Endothelial cell of umbilical vein (primary cell): ENCODE data around the gene WDR41.
"Not testable (repeated sequence)": the region's sequence is repeated elsewhere in the genome, so short reads cannot be mapped to it uniquely, and the experiment has no call there.

Experiments used
- CTCF ChIP-seq, 2 donors: IDR thresholded peaks; 1 replicate in 1 of 2; 2 replicates in 1 of 2; pipeline ENCODE4 v1.5.1; 2011; ENCODE audit warnings: low read length in 2 of 2, mild to moderate bottlenecking in 2 of 2, moderate library complexity in 2 of 2, control low read depth in 1 of 2, inconsistent platforms in 1 of 2, low read depth in 1 of 2; ENCODE audit not compliant: insufficient read depth in 1 of 2; ENCODE audit errors: extremely low read depth in 1 of 2
- EZH2 ChIP-seq: IDR thresholded peaks from 2 replicates; pipeline ENCODE4 v1.6.1; 2012; ENCODE audit warnings: borderline replicate concordance, low read depth, mild to moderate bottlenecking, moderate library complexity, low read length, inconsistent platforms; ENCODE audit not compliant: severe bottlenecking
- GATA2 ChIP-seq: IDR thresholded peaks from 2 replicates; pipeline ENCODE4 v1.7.0; 2011; ENCODE audit warnings: low read depth, mild to moderate bottlenecking, moderate library complexity, mixed read lengths, low read length; ENCODE audit not compliant: insufficient read length, insufficient read depth
- MAX ChIP-seq: IDR thresholded peaks from 2 replicates; pipeline ENCODE4 v1.6.1; 2011; ENCODE audit not compliant: insufficient read depth, insufficient read length
- MYC ChIP-seq: IDR thresholded peaks from one replicate; pipeline ENCODE4 v1.6.1; 2011; ENCODE audit warnings: mild to moderate bottlenecking, low read depth, low read length
- POLR2A ChIP-seq: IDR thresholded peaks from 2 replicates; pipeline ENCODE4 v1.6.1; 2012; ENCODE audit warnings: low read depth, mild to moderate bottlenecking, control low read depth, low read length
- POLR2AphosphoS5 ChIP-seq: IDR thresholded peaks from 2 replicates; pipeline ENCODE4 v1.6.1; 2012; ENCODE audit warnings: low read depth, mild to moderate bottlenecking, control low read depth, low read length, moderate library complexity; ENCODE audit not compliant: insufficient read depth

GRCh38 chr5:77468875-77469274, 23.2 kb downstream of the WDR41 start:
- not testable (repeated sequence) for TF ChIP-seq CTCF (IDR thresholded peaks at IDR 0.05; ENCODE audit: extremely low read depth in 1 of 2, insufficient read depth in 1 of 2, low read depth in 1 of 2, low read length in 2 of 2); EZH2; POLR2AphosphoS5; POLR2A; GATA2; MAX; MYC
